ENCODE measurements around the gene GULP1. TPM values are rescaled to one million over a fixed set of nuclear protein-coding genes. Genes with fewer than 3 reads are reported as not detected.
"Not testable (repeated sequence)": the region's sequence is repeated elsewhere in the genome, so short reads cannot be mapped to it uniquely, and the experiment has no call there.

Gene GULP1
- total RNA-seq, 1 donor from 2014 or later: 5.1 TPM

GRCh38 chr2:188449561-188449960 lies 157.9 kb downstream of the GULP1 start:
- DNase-seq (ENCODE audit: low spot score): no peak
- intact Hi-C loops (cut with DNase I): no loop called here

GRCh38 chr2:188449971-188450370 lies 158.3 kb downstream of the GULP1 start:
- intact Hi-C loops (cut with DNase I): no loop called here
- DNase-seq (ENCODE audit: low spot score): no peak

- DNase-seq (ENCODE audit: low spot score): no peak
Observed at GRCh38 chr2:188450732-188451483, 159.2 kb downstream of the GULP1 start.

GRCh38 chr2:188452084-188452483 lies 160.4 kb downstream of the GULP1 start:
- DNase-seq (ENCODE audit: low spot score): no peak
- intact Hi-C loops (cut with DNase I): no loop called here

More at GRCh38 chr2:188450732-188451483, 159.2 kb downstream of the GULP1 start:
- intact Hi-C loops (cut with DNase I): no loop called here

GRCh38 chr2:188456114-188456909 lies 164.6 kb downstream of the GULP1 start:
- DNase-seq (ENCODE audit: low spot score): no peak
- intact Hi-C loops (cut with DNase I): no loop called here

- intact Hi-C loops (cut with DNase I): no loop called here
- no peak for DNase-seq (ENCODE audit: low spot score)
Observed at GRCh38 chr2:188459061-188459460, 167.4 kb downstream of the GULP1 start.

- DNase-seq (ENCODE audit: low spot score); intact Hi-C loops (cut with DNase I): not testable (repeated sequence)
Observed at GRCh38 chr2:188466078-188466477, 174.4 kb downstream of the GULP1 start.

GRCh38 chr2:188466761-188467160 lies 175.1 kb downstream of the GULP1 start:
- no peak for DNase-seq (ENCODE audit: low spot score)
- intact Hi-C loops (cut with DNase I): no loop called here

GRCh38 chr2:188471166-188471565 lies 179.5 kb downstream of the GULP1 start:
- no peak for DNase-seq (ENCODE audit: low spot score)
- intact Hi-C loops (cut with DNase I): no loop called here

- intact Hi-C loops (cut with DNase I): no loop called here
- no peak for DNase-seq (ENCODE audit: low spot score)
Observed at GRCh38 chr2:188473306-188473705, 181.6 kb downstream of the GULP1 start.

GRCh38 chr2:188474316-188474715 lies 182.6 kb downstream of the GULP1 start:
- DNase-seq (ENCODE audit: low spot score): no peak
- intact Hi-C loops (cut with DNase I): no loop called here

GRCh38 chr2:188475945-188476344 lies 184.3 kb downstream of the GULP1 start:
- intact Hi-C loops (cut with DNase I): no loop called here
- DNase-seq (ENCODE audit: low spot score): no peak

- intact Hi-C loops (cut with DNase I): no loop called here
- DNase-seq (ENCODE audit: low spot score): no peak
Observed at GRCh38 chr2:188477564-188478103, 186.0 kb downstream of the GULP1 start.

GRCh38 chr2:188478724-188479123 lies 187.1 kb downstream of the GULP1 start:
- intact Hi-C loops (cut with DNase I): no loop called here

GRCh38 chr2:188481474-188481873 lies 189.8 kb downstream of the GULP1 start:
- intact Hi-C loops (cut with DNase I): no loop called here
- no peak for DNase-seq (ENCODE audit: low spot score)

More at GRCh38 chr2:188478724-188479123, 187.1 kb downstream of the GULP1 start:
- no peak for DNase-seq (ENCODE audit: low spot score)

- intact Hi-C loops (cut with DNase I): no loop called here
- no peak for DNase-seq (ENCODE audit: low spot score)
Observed at GRCh38 chr2:188485496-188485895, 193.8 kb downstream of the GULP1 start.

GRCh38 chr2:188492751-188493150 lies 201.1 kb downstream of the GULP1 start:
- intact Hi-C loops (cut with DNase I): no loop called here
- no peak for DNase-seq (ENCODE audit: low spot score)

GRCh38 chr2:188494906-188495305 lies 203.2 kb downstream of the GULP1 start:
- intact Hi-C loops (cut with DNase I): no loop called here
- DNase-seq (ENCODE audit: low spot score): no peak

GRCh38 chr2:188495969-188496431 lies 204.3 kb downstream of the GULP1 start:
- no peak for DNase-seq (ENCODE audit: low spot score)
- intact Hi-C loops (cut with DNase I): no loop called here

GRCh38 chr2:188497726-188498125 lies 206.1 kb downstream of the GULP1 start:
- intact Hi-C loops (cut with DNase I): no loop called here
- no peak for DNase-seq (ENCODE audit: low spot score)
